NOMO-1 (cell line): ENCODE results near the gene PCDHGB2.
A peak's percentile ranks its signal among the peaks of the same experiment; 100 is the strongest.
"Not testable (repeated sequence)": the region's sequence is repeated elsewhere in the genome, so short reads cannot be mapped to it uniquely, and the experiment has no call there.

Experiments used
- DNase-seq, 2 experiments: peaks; one replicate each; lab custom pipeline; 2025; ENCODE audit not compliant: unreplicated experiment in 2 of 2; lab: John Stamatoyannopoulos, UW

PCDHGB2 gene

GRCh38 chr5:141383345-141383744 is 23.6 kb downstream of the PCDHGB2 start:
- no peak for DNase-seq

GRCh38 chr5:141384471-141385267 is 24.9 kb downstream of the PCDHGB2 start:
- DNase-seq, result no peak

GRCh38 chr5:141387557-141388311 is 27.9 kb downstream of the PCDHGB2 start, which contains the start of gene PCDHGB4:
TSS of gene PCDHGB4 (plus strand) at chr5:141387698. CDS start at chr5:141387885, 187 bp downstream.
- DNase-seq, result not testable (repeated sequence)

- no peak for DNase-seq
Observed at GRCh38 chr5:141388661-141389060, 28.9 kb downstream of the PCDHGB2 start.

GRCh38 chr5:141389153-141390042 is 29.6 kb downstream of the PCDHGB2 start:
- no peak for DNase-seq

- DNase-seq, result no peak
Observed at GRCh38 chr5:141392429-141393198, 32.8 kb downstream of the PCDHGB2 start, which contains the start of gene PCDHGA8. TSS of gene PCDHGA8 (plus strand) at chr5:141392633. CDS start at chr5:141392814, 181 bp downstream.

- no peak for DNase-seq
Observed at GRCh38 chr5:141393267-141393666, 33.5 kb downstream of the PCDHGB2 start.

- DNase-seq, result not testable (repeated sequence)
Observed at GRCh38 chr5:141394401-141395187, 34.8 kb downstream of the PCDHGB2 start.

GRCh38 chr5:141397756-141398551 is 38.2 kb downstream of the PCDHGB2 start, which contains the start of gene PCDHGB5:
TSS of gene PCDHGB5 (plus strand) at chr5:141397947. CDS start at chr5:141398128, 181 bp downstream.
- DNase-seq, result not testable (repeated sequence)

- DNase-seq, result no peak
Observed at GRCh38 chr5:141398608-141399007, 38.8 kb downstream of the PCDHGB2 start.

GRCh38 chr5:141399555-141400258 is 39.9 kb downstream of the PCDHGB2 start:
- no peak for DNase-seq

GRCh38 chr5:141402553-141403243 is 42.9 kb downstream of the PCDHGB2 start, which contains the start of gene PCDHGA9:
TSS of gene PCDHGA9 (plus strand) at chr5:141402778. CDS start at chr5:141402953, 175 bp downstream.
- DNase-seq, result no peak

- no peak for DNase-seq
Observed at GRCh38 chr5:141403387-141403786, 43.6 kb downstream of the PCDHGB2 start.

GRCh38 chr5:141407790-141408505 is 48.2 kb downstream of the PCDHGB2 start, which contains the start of gene PCDHGB6:
TSS of gene PCDHGB6 (plus strand) at chr5:141408021. CDS start at chr5:141408203, 182 bp downstream.
- peak in 1 of 2 experiments; percentile 44 for DNase-seq

- DNase-seq, result no peak
Observed at GRCh38 chr5:141409598-141410306, 50.0 kb downstream of the PCDHGB2 start.
